Right ventricle myocardium inferior (tissue), 1 donor: ENCODE measurements around the gene ASPG. TPM values are rescaled to one million over a fixed set of nuclear protein-coding genes. Genes with fewer than 3 reads are reported as not detected.

ENCODE experiments used
- ATAC-seq: fragments of 200-7000 bp; cut with Tn5 transposase; one replicate; pipeline ENCODE4 v1.9.1; 2020; ENCODE audit warnings: mild to moderate bottlenecking, moderate library complexity
- DNase-seq: peaks from one replicate; pipeline ENCODE4 v3.0.0; 2021; ENCODE audit errors: missing footprints
- intact Hi-C: fragments of 100-400 bp; cut with DNase I; formaldehyde crosslinking; loops from one replicate; pipeline ENCODE4 v1.11.0; 2022
- total RNA-seq: library from RNA; stranded (reverse); fragmentation: NEBNext Ultra II Directional; extraction: Animal tissue kit (Norgen Biotek cat#: 25700); gene quantifications from one replicate; pipeline ENCODE4 v1.2.1, GENCODE V29; 2021
- donor health status: DM: no; HTN: yes; CAD: no; lungs with severe emphysema.

The ASPG gene
- total RNA-seq, 1 donor from 2014 or later, result 27.5 TPM

DNA sequence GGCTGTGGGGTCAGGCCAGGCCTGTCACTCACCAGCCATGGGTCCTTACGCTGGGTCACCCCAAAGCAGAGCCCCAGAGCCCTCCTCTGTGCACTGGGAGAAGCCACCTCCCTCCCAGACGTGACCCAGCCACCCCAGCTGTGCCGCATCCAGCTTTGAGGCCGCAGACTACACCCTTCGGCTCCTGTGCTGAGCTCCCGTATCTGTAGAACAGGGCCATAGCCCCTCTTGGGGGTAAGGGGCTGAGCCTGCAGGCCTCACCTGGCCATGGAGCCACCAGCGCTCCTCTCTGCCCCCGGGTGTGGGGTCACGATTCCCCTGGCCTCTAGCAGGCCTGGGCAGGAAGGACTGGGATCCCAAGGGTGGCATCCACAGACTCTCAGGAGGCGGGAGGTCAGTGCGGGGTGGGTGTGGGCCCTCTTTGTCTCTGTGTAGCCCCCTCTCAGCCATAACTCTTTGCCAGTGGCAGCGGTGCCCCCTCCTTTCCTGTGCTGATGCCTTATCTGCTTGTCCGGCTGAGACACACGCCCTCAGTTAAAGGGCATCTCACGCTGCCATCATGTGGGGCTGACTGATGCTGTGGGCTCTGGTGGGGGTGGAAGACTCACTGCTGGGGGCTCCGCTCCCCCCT, 16.3 kb downstream of the ASPG start:
- ATAC-seq (no peak), DNase-seq (no peak)
- intact Hi-C loops, result no loop called here

DNA sequence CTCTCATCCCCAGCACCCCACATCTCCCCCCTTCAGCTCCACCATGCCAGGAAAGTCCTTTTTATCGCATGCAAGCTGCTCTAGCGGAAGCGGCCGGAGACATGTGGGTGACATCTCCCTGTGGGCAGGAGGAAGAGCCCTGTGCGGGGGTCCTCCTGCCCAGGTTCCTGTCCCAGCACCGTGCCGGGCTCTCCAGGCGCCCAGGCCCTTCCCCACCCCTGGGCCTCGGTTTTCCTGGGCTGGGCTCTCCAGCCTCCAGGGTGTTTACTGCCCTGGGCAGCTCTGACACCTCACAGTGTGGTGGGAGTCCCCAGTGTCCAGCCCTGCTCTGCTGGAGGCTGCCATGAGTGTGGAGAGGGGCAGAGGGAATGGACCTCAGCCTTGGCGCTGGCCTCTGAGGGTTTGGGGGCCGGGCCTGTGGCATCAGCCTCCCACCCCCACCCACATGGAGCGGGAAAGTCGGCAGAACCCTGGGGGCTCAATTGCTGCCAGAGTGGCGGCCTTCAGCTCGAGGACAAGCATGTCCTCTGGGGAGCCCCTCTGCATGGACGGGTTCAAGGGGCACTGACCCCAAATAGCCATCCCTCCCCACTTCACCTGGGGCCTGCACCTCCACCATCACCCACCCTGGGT, 16.9 kb downstream of the ASPG start:
- DNase-seq (peak; percentile 62), ATAC-seq (no peak)
- intact Hi-C loops, result no loop called here

DNA sequence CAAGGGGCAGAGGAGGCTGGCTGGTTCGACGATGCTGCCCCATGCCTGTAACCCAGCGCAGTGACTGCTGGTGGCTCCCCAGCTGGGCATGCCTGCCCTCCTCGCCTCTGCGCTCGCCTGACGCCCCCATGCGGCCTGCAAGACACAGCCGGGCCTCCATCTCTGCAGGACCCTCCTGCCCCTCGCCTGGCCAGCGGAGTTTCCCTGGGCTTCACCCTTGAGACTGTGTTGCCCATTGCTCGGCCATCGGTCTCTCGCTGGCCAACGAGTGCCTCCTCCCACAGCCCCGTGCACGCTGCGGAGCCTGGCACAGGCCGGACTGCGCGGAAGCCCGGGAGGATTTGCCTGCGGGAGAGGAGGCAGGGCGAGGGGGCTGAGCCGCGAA, 17.6 kb downstream of the ASPG start:
- peak; percentile 72 for DNase-seq
- intact Hi-C loops, result no loop called here
- ATAC-seq, result no peak

DNA sequence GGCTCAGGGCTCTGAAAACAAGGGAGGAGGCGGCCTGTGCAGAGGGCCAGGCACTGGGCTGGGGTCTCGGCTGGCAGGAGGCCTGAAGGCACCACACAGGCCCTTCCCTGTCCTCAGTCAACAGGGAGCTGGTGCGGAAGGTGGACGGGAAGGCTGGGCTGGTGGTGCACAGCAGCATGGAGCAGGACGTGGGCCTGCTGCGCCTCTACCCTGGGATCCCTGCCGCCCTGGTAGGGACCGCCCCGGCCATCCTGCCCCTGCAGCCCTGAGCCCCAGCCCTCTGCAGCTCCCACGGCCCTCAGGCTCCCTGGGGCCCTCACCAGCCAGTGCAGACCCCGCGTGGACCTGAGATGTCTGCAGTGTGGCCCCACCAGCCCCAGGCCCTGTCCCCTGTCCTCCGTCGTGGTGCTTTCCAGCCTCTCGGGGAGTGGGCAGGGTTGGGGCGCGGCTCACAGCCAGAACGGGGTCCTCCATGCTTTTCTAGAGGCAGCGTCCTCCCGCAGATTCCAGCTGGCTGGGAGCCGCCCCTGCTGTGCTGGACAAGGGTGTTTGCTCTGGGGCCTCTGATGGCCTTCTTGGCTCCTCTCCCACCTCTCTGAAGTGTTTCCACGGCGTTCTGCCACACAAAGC, 18.1 kb downstream of the ASPG start:
- DNase-seq, result peak; percentile 53
- intact Hi-C loops, result no loop called here
- no peak for ATAC-seq

DNA sequence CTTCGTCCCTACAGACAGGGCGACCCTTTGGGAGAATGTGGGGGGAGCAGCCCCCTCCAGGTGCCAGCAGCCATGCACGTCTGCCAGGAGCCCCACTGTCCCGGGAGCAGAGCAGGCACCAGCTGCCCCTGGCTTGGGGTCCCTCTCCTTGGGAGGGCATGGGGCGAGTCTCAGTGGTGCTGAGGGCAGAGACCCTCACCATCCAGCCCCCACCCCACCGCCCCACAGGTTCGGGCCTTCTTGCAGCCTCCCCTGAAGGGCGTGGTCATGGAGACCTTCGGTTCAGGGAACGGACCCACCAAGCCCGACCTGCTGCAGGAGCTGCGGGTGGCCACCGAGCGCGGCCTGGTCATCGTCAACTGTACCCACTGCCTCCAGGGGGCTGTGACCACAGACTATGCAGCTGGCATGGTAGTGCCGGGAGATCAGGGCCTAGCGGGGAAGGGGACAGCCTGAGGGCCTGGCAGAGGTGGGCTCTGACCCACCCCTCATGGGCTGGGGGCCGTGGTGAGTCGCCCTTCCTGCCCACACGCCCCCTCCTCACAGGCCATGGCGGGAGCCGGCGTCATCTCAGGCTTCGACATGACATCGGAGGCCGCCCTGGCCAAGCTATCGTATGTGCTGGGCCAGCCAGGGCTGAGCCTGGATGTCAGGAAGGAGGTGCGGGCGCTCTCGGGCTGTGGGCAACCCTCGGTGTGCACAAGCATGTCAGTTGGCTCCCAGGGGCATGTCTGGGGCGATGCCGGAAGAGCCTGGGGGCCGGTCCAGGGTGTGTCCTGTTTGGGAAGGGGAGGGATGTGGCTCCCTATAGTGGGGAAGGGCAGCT, 18.8 kb downstream of the ASPG start:
- DNase-seq (peak; percentile 55), ATAC-seq (no peak)
- intact Hi-C loops, result no loop called here

DNA sequence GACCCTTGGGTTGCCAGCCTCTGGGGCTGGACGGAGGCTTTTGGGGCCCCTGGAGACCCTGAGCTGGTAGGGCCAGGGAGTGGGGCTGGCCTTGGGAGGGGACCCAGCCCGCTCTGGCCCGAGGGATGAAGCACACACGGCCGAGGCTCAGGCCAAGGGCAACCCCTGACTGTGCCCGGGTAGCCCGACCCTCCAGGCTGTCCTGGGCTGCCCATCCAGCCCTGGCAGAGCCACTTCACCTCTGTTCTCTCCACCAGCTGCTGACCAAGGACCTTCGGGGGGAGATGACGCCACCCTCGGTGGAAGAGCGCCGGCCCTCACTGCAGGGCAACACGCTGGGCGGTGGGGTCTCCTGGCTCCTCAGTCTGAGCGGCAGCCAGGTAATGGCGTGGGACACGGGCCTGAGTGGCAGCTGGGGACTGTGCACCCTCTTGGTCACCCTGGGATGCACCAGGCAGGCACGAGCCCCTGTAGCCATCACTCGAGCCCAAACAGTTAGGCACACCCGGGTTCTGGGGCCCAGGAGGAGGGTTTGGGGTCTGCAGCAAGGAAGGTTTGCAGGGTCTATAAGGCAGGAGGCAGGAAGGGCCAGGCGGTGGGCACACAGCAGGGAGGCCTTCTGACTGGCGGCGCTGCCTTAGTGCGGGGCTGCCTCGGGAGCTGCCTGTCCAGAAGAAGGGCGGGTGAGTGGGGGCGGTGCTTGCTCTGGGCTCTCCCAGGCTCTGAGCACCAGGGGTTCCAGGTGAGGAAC, 19.7 kb downstream of the ASPG start:
- intact Hi-C loops, result no loop called here
- no peak for ATAC-seq
- DNase-seq, result peak; percentile 50

DNA sequence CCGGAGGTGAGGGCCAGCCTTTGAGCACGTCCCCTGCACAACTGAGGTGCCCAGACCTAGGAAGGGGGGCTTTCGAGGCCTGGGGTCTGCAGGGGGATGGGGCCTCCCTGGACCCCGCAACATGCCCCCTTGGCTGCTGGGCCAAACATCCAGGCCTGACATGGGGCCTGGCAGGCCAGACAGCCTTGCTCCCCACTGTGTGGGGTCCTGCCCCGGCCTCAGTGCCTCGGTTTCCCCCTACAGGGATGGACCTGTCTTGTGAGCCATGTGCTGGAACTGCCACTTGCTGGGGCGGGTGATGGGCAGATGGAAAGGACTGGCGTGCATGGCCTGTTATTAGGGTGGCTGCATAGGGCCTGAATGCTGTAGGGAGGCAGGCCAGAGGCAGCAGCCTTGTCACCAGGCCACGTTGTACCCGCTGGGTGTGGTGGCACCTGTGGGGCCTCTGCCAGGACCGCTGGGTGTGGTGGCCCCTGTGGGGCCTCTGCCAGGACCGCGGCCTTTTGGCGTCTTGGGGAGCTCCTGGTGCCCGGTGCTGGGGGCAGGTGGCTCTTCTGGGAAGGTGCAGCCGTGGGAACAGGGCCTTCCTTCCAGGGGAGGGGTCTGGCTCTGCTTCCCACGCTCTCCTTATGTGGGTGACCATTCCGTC, 20.4 kb downstream of the ASPG start:
- ATAC-seq (no peak), DNase-seq (no peak)
- intact Hi-C loops, result no loop called here

DNA sequence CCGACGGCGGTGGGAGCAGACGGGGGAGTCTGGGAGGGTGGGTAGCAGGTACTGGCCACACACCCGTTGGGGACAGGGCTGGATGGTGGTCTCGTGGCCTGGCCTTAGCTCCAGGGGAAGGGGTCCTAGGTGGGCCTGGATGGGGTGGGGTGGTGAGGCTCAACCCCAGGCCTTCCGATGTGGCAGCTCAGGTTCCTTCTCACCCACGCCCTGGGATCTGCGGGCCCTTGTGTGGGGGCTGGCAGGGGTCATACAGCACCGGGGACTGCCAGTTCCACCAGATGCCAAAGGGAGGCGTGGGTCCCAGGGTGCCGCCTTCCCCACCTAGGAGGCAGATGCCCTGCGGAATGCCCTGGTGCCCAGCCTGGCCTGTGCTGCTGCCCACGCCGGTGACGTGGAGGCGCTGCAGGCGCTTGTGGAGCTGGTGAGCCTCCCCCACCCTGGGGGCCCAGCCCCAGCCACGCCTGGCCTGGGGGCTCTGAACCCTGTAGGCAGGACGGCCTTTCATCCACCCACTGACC, 21.0 kb downstream of the ASPG start:
- intact Hi-C loops, result no loop called here
- no peak for ATAC-seq

DNA sequence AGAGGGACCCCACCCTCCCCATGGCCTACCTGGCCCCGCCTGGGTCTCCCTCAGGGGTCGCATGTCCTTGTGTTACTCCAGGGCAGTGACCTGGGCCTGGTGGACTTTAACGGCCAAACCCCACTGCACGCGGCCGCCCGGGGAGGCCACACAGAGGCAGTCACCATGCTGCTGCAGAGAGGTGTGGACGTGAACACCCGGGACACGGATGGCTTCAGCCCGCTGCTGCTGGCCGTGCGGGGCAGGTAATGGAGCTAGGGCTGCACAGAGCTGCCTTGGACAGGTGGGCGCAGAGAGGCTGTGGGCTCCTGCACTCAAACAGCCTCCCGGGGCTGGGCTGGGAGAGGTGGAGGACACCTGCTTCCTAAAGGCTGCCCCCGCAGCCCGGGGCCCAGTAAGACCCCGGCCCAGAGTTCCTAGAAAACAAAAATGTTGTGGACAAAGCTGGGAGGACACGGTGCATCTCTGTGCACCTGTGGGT, 21.6 kb downstream of the ASPG start:
- ATAC-seq, result no peak
- intact Hi-C loops, result no loop called here

More for the DNA sequence above, 21.0 kb downstream of the ASPG start:
- peak; percentile 63 for DNase-seq

DNA sequence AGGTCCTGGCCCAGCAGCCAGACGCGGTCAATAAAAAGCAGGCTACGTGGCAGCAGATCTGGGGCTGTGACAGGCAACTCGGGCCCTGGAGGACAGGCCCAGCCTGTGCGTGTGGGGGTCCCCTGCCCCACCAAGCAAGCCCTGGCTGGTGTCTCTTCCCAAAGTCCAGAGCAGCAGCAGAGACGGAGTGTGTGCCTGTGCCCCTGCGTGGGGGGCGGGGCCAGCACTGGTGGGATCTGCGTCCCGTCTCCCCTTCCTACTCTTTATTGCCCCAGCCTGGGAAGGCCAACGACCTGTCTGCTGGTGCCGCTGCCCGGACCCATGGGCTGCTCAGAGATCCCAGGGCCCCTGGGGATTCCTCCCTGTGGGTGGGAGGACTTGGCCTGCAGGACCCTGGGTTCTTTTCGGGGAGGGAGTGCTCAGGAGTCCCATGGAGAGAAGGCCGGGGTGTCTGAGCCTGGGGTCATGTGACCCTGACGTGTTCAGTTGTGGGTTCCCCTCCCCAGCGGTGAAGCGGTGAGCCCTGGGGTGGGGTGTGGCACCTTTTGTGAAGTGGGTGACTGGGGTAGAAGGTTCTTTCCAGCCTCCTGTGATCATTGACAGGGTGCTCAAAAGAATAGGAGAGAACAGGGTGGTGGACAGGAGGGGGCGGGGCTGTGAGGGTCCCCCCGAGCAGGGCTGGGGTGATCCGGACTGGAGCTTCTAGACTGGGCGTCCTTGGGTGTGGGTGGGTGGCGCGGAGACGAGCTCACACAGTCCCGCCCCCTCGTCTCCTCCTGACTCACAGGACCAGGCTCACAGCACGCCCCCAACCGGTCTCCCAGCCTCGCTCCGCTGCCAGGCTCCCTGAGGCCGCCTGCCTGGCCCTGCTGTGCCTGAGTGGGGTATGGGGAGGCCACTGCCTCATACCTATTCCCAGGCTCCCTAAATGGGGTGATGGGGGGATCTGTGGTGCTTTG, 22.4 kb downstream of the ASPG start:
- intact Hi-C loops, result no loop called here

More for the DNA sequence above, 21.6 kb downstream of the ASPG start:
- peak; percentile 50 for DNase-seq

DNA sequence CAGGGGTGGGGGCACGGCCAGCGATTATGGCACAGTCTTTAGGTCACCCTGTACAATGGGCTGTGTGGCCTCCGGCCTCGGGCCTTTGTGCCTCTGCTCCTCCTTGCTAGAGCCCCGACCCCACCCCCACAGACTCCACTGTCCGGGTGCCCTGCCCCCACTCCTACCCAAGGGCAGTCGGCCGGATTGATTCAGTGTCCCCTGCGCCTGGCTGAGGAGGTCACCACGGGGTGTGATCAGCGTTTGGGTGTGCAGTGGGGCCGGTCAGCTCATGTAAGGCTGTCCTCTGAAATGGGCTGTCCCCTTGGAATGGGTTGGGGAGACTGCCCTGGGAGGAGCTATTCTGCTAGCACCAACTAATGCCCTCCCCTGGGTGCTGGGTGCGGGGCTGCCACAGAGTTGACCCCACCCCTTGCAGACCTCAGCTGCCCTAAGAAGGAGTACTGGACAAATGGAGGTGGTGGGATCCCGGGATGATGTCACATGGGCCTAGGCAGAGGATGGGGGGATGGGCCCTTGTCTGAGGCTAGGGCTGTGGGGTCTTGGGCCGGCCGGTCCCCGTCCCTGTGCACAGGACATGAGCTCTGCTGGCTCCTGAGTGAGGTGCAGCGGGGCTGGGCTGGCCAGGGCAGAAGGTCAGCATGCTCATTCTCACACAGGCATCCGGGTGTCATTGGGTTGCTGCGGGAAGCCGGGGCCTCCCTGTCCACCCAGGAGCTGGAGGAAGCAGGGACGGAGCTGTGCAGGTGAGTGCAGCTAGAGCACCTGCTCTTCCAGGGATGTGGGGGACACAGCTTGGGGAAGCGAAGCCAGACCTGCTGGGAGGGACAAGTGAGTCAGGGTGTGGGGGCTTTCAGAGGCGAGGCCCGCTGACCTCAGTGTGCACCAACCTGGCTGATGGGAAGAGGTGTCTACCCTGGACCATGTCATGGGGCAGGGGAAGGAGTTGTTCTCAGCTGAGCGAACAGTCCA, 23.4 kb downstream of the ASPG start:
- ATAC-seq, result no peak
- intact Hi-C loops, result no loop called here
- peak; percentile 57 for DNase-seq

More for the DNA sequence above, 22.4 kb downstream of the ASPG start:
- DNase-seq (peak; percentile 66), ATAC-seq (no peak)

DNA sequence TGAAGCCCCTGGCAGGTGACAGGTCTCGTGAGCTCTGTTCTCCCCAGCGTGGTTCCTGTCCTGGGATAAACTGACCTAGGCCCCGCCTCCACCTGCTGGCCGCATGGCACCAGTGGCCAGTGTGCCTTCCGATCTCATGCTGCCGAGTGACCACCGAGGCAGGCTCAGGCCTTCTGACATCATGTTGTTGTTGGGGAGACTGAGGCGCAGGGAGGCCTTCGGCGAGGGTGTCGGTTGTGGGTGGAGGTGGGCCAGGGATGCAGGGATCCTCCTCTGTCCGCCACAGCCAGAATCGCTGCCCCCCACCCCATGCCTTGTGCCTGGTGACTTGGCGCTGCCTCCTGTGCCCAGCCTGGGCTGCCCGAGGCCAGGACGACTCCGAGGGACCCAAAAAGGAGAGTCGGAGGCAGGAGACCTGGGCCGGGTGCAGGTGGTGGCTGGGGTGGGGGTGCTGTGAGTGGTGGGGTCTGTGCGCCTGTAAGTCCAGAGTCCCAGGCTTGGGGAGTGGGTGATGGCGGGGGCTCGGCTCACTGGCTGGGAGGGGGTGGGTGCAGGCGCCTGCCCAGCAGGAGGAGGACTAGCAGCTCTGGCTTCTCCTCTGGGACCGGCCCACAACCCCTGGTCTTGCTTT, 24.3 kb downstream of the ASPG start:
- DNase-seq, result peak; percentile 56
- intact Hi-C loops, result no loop called here

DNA sequence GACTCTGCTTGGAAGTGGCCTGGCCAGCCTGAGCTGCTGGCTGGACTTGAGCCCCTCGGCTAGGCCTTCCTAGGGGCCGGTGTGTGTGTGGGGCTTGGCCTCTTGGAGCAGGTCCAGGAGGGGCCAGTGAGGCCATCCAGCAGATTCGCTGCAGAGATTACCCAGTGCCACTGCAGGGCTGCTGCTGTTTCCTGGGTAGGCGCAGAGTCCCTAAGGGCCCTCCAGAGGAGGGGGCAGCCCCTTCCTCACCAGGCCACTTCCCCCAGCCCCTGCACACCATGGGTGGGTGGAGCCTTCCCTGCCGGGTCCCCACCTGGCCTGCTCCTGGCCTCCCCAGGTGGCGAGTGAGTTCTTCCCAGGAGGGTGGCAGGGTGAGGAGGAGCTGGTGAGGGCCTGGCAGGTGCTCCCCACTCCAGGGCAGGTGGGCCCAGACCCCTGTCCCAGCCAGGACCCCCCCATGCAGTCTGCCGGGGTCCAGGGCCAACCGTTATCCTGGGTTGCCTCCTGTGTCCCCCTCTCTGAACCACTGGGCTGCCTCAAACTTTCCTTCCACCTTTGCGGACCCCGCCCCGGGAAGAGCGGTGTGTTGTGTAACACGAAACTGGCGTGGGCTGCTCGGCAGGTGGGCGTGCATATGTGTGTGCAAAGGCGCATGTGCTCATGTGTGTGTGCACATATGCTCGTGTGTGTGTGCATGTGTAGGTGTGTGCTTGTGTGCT, 25.1 kb downstream of the ASPG start:
- no peak for DNase-seq
- no peak for ATAC-seq
- intact Hi-C loops, result no loop called here

More for the DNA sequence above, 24.3 kb downstream of the ASPG start:
- no peak for ATAC-seq

DNA sequence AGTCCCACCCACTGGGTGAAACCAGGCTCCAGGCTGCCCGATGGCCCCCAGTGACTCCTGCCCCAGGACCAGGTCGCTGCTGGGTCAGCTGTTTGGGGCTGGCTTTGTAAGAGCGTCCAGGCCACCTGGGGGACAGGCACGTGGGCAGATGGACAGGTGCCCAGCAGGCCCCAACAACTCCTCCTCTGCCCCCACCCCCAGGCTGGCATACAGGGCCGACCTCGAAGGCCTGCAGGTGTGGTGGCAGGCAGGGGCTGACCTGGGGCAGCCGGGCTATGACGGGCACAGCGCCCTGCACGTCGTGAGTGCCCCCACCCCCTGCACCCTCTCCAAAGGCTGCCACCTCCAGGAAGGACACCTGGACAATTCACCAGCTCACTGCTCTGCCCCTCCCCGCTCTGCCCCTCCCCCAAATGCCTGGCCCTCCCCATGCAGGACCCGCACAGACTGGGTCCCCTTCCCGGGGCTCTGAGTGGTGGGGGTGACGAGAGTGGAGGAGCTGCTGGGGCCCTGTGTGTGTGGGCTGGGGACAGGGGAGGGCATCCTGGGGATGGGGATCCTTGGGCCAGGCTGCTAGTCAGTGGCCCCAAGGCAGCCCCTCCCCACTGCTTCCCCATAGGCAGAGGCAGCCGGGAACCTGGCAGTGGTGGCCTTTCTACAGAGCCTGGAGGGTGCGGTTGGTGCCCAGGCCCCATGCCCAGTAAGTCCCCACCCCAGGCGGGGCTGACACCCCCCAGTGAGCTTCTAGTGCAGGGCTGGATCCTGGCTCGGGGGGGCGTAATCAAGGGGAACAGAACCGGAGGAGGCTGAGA, 26.0 kb downstream of the ASPG start:
- ATAC-seq, result no peak
- intact Hi-C loops, result no loop called here
- no peak for DNase-seq
